SH-SY5Y (cell line): ENCODE data around the gene WDFY1.

Source experiments
- GATA2 ChIP-seq: IDR thresholded peaks from 2 replicates; pipeline ENCODE4 v1.6.1; 2011; ENCODE audit warnings: mild to moderate bottlenecking, low read depth, low read length
- GATA3 ChIP-seq: IDR thresholded peaks from 2 replicates; pipeline ENCODE4 v1.6.1; 2011; ENCODE audit warnings: low read depth, mild to moderate bottlenecking, low read length, moderate library complexity

The WDFY1 gene

DNA sequence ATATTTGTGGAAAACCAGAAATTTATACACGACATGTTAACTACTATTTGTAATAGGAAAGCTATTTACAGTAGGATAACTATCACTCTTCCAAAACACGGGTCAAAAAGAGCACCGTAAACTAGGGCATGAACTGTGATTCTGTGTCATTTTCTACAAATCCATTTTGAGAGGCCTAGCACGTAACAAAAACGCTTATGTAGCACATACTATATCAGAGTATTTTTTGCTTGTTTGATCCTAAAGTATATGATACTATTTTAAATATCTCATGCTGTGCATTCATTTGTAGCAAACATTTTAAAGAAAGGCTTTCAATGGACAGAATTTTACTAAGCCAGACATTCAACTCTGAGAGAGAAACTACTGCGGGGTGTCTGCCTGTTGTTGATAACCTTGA lies 45.1 kb downstream of the WDFY1 start:
- no peak for TF ChIP-seq GATA3
- no peak for TF ChIP-seq GATA2

- TF ChIP-seq GATA2 (no peak), GATA3 (no peak)
Measured at GRCh38 chr2:223897669-223898330, 47.3 kb downstream of the WDFY1 start.

DNA sequence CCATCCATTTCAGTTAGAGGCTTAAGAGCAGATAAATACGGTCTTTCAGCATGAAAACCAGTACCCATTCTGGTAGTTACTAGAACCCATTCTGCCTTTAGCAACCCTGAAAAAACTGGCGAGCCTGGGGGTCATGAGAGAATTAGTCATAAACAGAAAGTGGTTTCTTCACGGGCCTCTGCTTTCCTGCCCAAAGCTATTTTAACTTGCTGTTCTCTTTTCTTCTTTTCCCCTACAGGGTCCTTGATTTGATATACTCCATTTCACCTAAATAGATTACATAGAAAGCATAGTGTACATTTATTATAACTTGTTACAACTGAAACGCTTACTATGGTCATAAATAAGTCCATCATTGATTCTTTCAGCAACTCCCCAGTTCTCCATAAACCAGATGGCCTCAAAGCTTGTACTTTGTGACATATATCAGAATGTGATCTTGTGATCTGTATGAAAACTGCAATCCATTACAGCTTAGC lies 48.3 kb downstream of the WDFY1 start:
- TF ChIP-seq GATA3 (no peak), GATA2 (no peak)

GRCh38 chr2:223894968-223895367 lies 50.2 kb downstream of the WDFY1 start:
- no peak for TF ChIP-seq GATA2

- no peak for TF ChIP-seq GATA2
- TF ChIP-seq GATA3, result no peak
Measured at GRCh38 chr2:223894009-223894408, 51.1 kb downstream of the WDFY1 start.

DNA sequence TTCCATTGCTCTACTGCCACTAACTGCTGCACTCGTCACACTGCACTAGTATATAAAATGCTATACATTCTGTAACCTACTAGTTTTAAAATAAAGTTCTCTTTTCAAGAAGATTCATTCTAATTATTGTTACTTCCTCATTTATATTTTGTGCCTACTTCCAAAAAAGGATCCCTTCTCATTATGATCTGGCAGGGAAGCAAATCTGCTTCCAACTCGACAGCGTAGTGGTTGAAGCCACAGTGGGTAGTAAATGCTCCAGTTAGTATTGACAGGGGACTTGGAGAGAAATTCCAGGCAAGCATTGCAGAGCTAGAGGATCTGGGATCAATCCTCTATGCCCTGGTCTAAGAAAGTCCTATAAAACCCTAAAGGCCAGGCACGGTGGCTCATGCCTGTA lies 54.4 kb downstream of the WDFY1 start:
- TF ChIP-seq GATA2 (no peak), GATA3 (no peak)

DNA sequence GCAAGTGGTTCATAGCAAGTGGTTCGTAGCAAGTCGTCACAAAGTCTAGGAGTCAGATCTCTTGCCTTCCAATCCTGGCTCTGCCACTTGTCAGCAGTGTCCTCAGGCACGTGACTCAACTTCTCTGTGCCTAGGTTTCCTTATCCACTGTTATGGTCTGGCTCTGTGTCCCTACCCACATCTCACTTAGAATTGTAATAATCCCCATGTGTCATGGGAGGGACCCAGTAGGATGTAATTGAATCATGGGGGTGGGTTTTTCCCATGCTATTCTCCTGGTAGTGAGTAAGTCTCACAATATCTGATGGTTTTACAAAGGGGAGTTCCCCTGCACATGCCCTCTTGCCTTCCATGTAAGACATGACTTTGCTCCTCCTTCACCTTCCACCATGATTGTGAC lies 55.9 kb downstream of the WDFY1 start:
- TF ChIP-seq GATA3, result no peak
- TF ChIP-seq GATA2, result no peak

- TF ChIP-seq GATA2 (no peak), GATA3 (no peak)
Measured at GRCh38 chr2:223888251-223888650, 56.9 kb downstream of the WDFY1 start.

- TF ChIP-seq GATA2, result no peak
- no peak for TF ChIP-seq GATA3
Measured at GRCh38 chr2:223887127-223887526, 58.0 kb downstream of the WDFY1 start.

GRCh38 chr2:223886726-223887125 lies 58.4 kb downstream of the WDFY1 start:
- TF ChIP-seq GATA3, result no peak
- TF ChIP-seq GATA2, result no peak

GRCh38 chr2:223884399-223884798 lies 60.7 kb downstream of the WDFY1 start:
- no peak for TF ChIP-seq GATA2
- no peak for TF ChIP-seq GATA3

- TF ChIP-seq GATA3 (no peak), GATA2 (no peak)
Measured at GRCh38 chr2:223882715-223883114, 62.4 kb downstream of the WDFY1 start.

DNA sequence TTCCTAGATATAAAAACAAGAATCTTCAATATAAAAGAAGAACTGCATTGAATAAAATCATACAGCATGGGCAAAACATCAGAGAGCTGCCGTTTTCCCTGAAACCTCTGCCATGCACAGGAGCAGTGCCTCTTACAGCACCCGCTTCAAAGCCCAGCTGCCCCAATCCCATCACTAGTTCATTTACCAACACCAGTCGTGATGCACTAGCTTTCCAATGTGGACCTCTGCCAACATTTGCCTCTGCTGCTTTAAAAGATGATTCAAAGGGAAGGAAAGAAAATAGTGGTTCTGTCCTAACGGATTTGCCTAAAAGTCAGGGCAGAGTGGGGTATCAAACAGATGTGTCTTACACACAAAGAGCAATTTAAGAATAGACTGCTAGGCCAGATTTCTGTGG lies 64.3 kb downstream of the WDFY1 start:
- TF ChIP-seq GATA3, result no peak
- no peak for TF ChIP-seq GATA2

DNA sequence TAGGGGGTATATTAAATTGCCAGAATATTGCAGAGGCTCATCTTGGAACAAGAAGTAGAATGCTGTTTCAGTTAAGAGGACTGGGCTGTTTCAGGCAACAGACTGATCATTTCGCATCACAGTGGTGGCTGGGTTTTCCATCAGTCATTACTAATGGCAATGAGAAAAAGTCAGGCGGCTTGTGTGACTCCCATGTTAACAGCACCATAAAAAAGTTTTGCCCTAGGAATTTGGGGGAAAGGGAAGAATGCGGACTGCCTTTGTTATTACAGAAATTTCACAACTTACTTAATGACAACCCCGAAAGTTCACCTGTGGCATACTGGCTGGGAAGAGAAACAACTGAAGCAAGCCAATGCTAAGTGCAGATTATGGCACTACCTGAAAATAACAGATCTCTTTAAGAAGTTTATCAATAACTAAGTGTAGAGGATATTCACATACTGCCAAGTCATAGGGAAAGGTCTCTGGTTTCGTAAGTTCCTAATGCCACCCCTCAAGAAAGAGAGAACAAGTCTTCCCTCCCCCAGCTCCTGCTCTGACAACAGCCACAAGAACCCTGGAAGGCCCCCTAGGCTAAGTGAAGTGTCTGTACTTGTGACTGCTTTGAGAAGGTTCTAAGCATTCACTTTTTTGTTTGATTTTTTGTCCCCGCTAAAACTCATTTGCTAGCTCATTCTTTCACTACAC lies 67.3 kb downstream of the WDFY1 start:
- no peak for TF ChIP-seq GATA3

DNA sequence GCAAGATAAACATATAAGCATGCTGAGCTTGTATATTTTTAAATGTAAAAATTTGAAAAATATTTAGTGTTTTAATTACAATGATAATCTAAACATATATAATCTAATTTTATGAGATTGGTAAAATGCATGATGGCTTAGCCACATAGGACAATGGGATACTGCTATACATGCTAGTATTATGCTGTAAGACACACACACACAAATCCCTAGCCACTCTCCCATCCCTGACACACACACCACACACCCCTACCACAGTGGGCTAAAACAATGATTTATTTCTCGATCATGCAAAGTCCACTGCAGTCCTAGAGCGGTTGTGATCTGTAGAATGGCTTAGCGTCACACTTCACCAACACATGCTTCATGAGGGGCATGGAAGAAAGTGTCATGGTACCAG lies 71.5 kb downstream of the WDFY1 start:
- no peak for TF ChIP-seq GATA2
- TF ChIP-seq GATA3, result no peak

DNA sequence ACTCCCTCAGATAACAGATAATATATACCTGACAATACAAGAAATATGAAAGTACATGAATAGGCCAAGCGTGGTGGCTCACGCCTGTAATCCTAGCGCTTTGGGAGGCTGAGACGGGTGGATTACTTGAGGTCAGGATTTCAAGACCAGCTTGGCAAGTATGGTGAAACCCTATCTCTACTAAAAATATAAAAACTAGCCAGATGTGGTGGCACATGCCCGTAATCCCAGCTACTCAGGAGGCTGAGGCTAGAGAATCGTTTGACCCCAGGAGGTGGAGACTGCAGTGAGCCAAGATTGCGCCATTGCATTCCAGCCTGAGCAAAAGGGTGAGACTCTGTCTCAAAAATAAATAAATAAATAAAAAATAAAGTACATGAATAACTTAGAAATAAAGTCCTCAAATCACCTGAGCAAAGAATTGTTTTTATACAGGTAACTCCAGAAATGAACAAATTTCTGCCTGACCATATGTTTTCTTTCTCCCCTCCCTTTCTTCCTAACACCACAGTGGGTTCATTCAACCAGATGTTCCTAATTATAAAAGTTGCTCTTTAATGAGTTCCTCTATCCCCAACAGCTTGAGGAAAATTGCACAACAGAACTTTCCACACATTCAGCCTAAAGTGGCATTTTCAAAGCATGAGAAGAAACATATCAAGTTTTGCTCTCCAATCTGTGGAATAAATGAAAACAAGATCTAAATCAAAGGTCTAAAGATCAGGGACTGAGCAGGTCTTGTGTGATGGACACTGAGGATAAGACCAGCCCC lies 74.1 kb downstream of the WDFY1 start:
- TF ChIP-seq GATA3, result no peak
